Stimulated activated CD4-positive, alpha-beta T cell treated with anti-CD3 and anti-CD28 coated beads, Interleukin-15, amount 100 ng/mL, for 48 hours (primary cell): Measurements from ENCODE around the gene SFT2D2.
"Not testable (repeated sequence)": the region's sequence is repeated elsewhere in the genome, so short reads cannot be mapped to it uniquely, and the experiment has no call there.

Experiments
- DNase-seq, 2 donors: peaks; one replicate each; pipeline ENCODE4 v3.0.0-alpha.2; 2020; ENCODE audit warnings: low read depth in 2 of 2

SFT2D2 gene

DNA sequence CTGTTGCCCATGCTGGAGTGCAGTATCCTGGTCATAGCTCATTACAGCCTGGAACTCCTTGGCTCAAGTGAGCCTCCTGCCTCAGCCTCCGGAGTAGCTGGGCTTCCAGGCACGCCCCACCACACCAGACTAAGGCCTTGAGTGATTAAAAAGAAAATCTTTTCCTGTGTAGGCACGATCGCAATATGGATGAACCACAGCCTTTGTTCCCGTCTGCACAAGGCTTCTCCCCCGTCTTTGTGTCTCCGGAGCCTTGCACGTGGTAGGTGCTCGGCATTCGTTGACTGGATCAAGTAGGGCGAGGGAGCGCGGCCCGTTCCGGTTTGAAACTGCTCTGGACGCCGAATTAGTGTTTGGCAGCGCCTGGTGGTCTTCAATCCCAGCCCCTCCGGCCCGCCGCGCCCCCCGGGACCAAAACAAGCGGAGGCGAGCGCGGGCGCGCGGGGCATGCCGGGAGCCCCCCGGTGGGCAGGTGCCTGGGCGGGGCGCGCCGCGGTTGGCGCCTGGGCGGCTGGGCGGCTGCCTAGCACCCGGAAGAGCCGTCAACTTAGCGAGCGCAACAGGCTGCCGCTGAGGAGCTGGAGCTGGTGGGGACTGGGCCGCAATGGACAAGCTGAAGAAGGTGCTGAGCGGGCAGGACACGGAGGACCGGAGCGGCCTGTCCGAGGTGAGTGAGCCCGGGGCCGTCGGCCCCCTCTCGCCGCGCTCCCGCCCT lies at the start of gene SFT2D2:
Gene SFT2D2, plus strand, starts transcription at position 529 of the 715 bp plus-strand sequence. Its CDS starts 76 bp downstream, at position 605.
- DNase-seq, result peak; percentile 62 to 73

DNA sequence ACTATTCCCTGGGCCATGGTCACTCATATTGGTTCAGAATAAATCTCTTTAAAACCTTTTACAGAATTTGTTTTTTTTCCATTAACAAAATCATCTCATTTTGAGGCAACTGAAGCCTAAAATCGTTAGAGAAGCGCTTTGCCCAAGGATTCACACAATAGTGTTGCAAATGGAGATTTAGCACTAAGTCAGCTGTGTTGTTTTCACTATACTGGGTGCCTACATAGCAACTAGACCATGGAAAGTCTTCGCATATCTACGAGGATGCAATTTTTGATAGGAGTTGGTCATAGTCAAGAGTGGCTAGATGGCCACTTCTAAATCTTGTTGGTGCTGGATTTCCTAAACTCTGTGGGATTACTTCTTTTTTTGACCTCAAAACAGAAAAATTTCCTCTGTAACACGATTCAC lies 47.6 kb upstream of the SFT2D2 start:
- no peak for DNase-seq

DNA sequence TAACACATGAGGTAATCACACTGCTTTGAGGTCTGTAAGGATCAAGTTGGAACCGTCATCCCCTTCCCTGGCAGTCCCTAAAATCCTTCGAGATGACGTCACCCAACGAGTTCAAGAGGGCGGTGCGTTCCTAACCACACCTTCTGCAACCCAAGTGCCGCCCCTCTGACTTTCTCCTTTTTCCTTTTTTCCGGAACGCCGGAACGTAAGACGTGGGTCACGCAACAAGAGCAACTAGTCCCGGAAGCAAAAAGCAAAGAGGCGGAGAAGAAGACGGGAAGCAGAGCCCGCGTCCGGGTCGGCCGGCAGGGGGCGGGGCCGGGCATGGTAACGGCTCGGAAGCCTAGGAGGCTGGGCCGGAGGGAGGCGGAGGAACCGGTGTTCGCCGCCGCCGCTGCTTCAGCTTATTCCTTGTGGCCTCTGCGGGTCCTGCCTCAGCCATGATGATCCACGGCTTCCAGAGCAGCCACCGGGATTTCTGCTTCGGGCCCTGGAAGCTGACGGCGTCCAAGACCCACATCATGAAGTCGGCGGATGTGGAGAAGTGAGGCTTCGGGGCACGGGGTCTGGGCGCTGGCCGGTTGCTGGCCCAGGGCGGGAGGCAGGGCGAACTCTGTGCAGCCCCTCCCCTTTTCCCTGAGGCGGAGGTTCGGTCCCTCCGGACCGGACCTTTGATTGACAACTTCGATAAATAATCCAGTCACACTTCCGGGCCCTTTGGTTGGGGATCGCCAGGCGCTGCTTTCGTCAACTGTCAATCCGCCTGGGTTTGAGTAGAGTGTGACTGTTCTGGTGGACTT lies 47.0 kb upstream of the SFT2D2 start, which contains the start of gene TIPRL:
Gene TIPRL, plus strand, starts transcription at position 325 of the 800 bp plus-strand sequence. Its CDS starts 116 bp downstream, at position 441.
- peak; percentile 90 to 93 for DNase-seq

DNA sequence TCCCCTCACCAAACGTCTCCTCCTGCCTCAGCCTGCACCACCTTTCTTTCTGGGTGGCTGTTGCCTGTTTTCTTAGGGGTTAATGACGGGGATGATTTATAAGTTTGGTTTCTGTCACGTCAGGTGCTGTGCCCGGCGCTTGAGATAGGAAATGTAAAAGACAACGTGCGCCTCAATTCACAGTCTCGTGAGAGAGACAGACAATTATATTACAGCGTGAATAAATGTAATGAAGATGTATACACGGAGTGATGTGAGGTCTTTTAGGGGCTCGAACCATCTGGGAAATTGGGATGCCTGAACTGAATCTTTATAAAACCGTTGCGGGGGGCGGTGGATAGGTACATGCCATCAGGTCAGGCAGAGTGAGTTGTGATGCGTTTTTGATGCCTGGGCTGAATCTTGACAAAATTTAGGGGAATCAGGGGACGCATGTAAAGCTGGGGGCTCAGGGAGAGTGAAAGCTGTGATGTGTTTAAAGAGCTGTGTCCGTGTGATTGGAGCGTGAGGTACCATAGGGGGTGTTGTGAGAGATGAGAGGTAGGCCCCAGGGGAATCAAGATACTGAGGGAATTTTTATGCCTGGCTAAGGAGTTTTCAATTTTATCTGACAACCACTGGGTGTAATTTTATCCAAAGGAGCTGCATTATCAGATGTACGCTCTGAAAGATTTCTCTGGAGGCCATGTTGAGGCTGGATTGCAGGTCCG lies 46.2 kb upstream of the SFT2D2 start:
- no peak for DNase-seq

DNA sequence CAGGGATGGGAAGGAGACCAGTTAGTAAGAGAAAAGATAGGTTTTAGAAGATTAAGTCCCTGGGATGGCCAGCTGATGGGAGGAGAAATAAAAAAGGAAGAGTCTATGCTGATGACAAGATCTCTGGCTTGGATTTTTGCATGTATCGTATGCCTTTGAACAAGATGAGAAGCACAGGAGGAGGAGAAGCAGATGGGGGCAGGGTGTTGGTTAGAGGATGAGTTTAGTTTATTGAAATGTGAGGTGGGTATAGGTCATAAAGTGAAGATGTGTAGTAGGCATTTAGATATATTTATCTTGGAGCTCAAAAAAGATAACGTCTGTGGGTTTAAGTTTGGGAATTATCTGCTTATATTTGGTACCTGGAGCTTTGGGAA lies 45.7 kb upstream of the SFT2D2 start:
- no peak for DNase-seq

DNA sequence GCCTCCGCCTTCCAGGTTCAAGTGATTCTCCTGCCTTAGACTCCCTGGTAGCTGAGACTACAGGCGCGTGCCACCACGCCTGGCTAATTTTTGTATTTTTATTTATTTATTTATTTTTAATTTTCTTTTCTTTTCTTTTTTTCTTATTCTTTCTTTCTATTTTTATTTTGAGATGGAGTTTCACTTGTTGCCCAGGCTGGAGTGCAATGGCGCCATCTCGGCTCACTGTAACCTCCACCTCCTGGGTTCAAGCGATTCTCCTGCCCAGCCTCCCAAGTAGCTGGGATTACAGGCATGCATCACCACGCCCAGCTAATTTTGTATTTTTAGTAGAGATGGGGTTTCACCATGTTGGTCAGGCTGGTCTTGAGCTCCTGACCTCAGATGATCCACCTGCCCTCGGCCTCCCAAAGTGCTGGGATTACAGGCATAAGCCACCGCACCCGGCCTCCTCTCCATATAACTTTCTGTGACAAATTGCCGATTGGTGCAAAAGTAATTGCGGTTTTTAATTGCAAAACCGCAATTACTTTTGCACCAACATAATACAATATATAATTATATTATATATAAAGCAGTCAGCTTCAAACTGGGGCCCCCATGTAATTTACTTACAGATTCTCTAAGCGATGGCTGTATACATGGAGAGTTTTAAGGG lies 44.6 kb upstream of the SFT2D2 start:
- not testable (repeated sequence) for DNase-seq

DNA sequence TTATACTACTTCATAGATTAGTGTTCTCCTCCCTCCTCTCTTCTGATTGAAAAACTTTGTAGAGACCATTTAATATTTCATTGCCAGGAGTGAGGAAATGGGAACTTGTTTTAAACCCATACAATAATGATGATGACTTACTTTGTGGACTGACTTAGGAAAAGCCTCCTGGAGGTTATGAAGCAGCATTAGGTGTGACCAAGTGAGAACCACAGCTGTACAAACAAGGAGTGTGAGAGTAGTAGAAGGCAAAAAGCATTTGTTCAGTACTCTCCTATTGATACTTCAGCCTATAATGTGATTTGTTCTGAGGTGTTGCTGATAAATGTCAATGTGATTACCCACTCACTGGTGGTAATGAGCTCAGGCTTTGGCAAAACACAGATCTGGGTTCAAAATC lies 38.6 kb upstream of the SFT2D2 start:
- DNase-seq, result no peak

DNA sequence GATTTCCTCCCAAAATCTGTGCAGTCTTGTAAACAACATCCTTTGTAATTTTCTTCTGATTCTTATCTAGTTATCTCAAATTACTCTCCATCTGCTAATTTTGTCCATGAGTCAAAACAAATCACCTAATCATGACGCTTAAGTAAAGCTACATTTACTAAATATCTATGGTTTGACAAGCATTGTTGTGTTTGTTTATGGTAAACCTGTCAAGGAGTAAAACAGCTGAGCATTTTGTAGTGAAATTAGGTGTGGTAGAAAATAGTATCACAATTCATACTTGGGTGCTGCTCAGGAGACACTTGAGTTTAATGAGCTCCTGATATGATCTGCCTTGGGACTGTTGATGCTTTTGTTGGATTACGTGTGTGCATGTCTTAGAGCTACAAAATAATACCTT lies 35.4 kb upstream of the SFT2D2 start:
- no peak for DNase-seq

DNA sequence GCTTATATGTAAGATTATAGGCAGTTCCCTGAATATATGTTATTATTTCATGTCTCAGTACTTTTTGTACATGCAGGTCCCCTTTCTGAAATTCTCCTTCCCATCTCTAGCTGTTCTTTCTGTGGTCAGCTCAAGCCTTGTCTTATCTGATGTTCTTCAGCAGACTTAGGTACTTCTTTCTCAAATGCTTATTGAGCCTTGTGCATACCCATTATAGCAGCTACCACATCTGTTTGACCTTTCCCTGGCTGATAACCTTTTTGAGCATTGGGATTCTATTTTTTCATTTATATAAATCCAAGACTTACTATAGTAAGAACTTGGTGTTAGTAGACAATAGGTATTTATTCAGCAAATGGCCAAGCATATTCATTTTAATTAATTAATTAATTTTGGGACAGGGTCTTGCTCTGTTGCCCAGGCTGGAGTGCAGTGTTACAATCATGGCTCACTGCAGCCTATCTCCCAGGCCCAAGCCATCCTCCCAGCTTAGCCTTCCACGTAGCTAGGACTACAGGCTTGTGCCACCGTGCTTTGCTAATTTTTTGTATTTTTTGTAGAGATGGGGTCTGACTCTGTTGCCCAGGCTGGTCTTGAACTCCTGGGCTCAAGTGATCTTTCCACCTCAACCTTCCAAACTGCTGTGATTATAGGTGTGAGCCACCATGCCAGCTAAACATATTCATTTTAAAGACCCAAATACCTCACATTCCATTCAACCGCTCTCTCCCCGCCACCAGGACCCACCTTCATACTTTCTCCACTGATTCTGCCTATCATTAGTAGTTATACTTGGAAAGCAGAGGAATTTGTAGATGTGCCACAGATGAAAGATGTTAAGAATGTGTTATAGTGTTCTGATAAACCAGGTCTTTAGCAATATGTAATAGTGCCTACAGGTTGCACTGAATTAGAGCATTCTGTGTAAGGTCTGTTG lies 30.3 kb upstream of the SFT2D2 start:
- DNase-seq, result no peak

DNA sequence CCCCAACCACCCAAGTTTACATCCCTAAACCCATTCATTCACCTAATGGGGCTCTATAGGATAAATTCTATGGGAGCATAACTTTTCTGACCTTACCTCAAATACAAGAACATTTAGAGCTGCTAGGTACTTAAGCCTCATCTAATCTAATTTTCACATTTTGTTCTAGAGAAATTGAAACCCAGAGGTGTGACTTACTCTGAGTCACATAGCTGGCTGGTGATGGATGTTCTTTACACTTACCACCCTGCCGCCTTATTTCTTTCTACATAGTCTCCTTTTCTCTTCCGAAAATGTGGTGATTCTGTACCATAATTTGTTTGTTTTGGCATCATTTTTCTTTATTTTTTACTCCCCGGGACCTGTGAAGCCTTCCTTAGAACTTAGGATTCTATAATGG lies 26.7 kb upstream of the SFT2D2 start:
- DNase-seq, result no peak

DNA sequence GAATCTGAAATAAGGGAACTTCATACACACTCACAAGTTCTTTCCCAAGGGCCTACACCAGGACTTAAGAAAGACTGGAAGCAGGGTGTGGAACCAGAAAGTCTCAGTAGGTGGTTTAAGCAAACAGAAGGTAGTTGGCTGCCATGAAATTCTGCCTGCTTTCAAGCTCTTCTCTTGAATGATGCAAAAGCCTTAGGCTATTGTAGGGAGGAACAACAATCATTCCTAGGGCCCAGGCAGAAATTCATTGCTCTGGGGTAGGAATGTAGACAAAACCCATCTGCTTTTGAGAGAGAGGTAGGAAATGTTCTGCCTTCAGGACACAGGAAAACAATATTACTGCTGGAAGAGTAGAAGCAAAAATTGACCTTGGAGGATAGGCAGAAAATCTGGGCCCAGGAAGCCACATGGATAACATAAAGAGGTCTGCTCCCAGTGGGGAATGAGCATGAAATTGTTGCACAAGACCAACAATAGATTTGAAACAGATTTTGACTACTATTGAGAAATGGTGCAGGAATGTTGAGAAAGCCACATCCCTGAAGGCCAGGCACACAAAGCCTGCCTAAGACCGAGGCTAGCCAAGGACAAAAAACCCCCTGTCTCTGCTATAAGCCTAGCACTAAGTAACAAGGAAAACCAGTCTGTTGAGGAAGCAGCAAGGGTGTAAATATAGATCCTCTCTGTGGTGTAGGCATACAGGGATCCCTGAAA lies 22.7 kb upstream of the SFT2D2 start:
- no peak for DNase-seq

DNA sequence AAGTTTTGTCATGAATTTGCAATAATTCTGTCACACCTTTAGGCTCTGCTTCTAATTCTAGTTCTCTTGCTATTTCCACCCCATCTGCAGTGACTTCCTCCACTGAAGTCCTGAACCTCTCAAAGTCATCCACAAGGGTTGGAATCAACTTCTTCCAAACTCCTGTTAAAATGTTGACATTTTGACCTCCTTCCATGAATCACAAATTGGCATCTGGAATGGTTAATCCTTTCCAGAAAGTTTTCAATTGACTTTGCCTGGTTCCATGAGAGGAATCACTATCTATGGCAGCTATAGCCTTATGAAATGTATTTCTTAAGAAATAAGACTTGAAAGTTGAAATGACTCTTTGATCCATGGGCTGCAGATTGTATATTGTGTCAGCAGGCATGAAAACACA lies 19.7 kb upstream of the SFT2D2 start:
- DNase-seq, result no peak

DNA sequence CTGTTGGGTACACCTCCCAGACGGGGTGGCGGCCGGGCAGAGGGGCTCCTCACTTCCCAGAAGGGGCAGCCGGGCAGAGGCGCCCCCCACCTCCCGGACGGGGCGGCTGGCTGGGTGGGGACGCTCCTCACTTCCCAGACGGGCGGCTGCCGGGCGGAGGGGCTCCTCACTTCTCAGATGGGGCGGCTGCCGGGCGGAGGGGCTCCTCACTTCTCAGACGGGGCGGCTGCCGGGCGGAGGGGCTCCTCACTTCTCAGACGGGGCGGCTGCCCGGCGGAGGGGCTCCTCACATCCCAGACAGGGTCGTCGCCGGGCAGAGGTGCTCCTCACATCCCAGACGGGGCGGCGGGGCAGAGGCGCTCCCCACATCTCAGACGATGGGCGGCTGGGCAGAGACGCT lies 18.1 kb upstream of the SFT2D2 start:
- DNase-seq, result not testable (repeated sequence)

DNA sequence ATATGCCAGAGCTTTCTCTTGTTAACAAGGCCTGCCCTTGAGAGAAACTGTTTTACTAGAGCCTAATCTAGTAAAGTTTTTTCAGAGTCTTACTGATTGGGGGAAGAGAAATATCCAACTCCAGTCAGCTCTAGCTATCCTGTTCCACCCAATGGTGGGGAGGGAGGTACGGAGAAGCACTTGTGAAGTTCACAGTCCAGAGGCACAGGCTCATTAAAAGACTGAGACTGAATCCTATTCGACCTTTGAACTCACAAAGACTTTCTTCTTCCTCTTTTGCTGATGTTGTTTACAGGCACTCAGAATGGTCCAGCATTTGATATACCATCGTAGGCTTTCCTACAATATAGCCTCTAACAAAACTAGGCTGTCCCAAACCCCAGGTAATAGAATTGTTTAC lies 15.5 kb upstream of the SFT2D2 start:
- no peak for DNase-seq

DNA sequence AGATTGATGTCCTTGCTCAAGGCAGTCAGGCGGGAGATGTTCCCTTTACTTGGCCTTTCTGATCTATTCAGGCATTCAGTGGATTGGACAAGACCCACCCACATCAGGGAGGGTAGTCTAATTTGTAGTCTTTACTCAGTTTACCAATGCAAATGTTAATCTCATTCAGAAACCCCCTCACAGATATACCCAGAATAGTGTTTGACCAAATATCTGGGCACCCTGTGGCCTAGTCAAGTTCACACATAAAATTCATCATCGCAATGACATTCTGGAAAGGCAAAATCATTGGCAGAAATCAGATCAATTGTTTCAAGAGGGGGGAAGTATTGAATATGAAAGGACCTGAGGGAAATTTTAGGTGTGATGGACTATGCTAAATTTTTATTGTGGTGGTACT lies 12.5 kb upstream of the SFT2D2 start:
- no peak for DNase-seq

DNA sequence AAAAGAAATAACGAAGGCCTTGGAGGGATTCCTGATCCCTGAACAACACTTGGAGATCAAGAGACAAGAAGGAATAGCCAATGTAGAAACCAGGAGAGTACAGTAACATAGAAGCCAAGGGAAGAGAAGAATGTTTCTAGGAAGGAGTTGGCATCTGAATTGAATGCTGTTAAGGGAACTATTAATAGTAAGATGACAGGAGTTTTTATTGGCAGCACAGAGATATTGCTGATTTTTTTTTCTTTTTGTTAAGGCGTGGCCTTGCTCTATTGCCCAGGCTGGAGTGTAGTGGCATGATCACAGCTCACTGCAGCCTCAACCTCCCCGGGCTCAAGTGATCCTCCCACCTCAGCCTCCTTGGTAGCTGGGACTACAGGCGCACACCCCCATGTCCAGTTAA lies 9.6 kb upstream of the SFT2D2 start:
- no peak for DNase-seq

DNA sequence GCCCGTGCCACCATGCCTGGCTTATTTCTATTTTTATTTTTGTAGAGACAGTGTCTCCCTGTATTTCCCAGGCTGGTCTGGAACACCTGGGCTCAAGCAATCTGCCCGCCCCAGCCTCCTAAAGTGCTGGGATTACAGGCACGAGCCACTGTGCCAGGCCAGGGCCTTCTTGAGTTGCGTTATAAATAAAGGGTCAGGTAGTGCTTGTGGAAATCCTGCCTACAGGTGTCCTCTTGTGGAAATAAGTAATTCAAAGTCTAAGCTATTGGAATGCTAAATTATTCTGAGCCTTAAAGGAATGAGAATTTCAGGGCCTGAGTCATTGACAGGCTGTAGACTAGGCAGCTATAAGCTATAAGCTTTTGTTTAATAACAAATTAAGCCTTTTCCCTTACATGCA lies 8.1 kb upstream of the SFT2D2 start:
- DNase-seq, result no peak

DNA sequence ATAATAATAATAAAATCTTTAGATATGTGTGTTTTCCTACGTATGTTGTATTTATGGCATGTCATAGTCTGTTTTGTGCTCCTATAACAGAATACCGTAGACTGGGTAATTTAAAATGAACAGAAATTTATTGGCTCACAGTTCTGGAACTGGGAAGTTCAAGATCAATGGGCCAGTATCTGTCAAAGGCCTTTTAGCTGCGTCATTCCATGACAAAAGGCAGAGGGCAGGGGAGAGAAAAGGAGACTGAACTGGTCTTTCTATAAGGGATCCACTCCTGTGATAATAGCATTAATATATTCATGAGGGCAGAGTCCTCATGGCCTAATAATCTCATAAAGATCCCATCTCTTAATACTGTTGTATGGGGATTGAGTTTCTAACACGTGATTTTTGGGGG lies 7.1 kb upstream of the SFT2D2 start:
- no peak for DNase-seq

DNA sequence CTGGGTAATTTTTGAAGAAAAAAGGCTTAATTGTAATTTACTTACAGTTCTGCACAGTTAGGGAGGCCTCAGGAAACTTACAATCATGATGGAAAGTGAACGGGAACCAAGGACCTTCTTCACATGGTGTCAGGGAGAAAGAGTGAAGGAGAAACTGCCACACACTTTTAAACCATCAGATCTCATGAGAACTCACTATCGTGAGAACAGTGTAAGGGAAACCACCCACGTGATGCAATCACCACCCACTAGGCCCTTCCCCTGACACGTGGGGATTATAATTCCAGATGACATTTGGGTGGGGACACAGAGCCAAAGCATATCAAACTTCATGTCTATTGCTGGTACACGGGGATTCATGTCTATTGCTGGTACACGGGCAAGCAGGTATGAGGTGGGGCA lies 5.3 kb upstream of the SFT2D2 start:
- no peak for DNase-seq

DNA sequence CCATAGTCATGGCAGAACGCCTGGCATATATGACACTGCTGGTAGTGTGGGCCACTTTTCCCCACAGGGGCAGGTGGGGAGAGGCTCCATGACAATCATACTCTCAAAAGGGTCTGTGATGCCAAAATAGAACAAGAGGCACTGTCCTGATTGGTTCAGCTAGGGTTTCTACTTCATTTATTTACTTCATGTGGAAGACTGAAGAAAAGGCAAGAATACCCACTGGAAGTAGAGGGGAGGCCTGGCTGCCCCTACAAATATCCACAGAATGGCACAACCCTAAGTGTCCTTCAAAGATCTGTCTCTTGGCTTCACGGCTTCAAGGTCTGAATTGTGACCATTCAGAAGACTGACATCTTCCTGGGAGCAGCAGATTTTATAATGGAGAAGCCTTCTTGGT lies 4.5 kb upstream of the SFT2D2 start:
- DNase-seq, result no peak
